A549 treated with CpdA at 1 μM for 4 hours (cell line): ENCODE results near the gene RMND1. TPM values are rescaled to one million over a fixed set of nuclear protein-coding genes. Genes with fewer than 3 reads are reported as not detected.

ENCODE experiments used
- total RNA-seq: library from RNA; stranded (reverse); fragments of 200-300 nt; extraction: Qiagen RNA extraction; gene quantifications from 5 replicates; pipeline ENCODE4 v1.2.3, GENCODE V29; 2022; ENCODE audit warnings: low read depth

The RMND1 gene
- 12.3 to 14.5 TPM (median 13.1 TPM) in 5 replicates for total RNA-seq

DNA sequence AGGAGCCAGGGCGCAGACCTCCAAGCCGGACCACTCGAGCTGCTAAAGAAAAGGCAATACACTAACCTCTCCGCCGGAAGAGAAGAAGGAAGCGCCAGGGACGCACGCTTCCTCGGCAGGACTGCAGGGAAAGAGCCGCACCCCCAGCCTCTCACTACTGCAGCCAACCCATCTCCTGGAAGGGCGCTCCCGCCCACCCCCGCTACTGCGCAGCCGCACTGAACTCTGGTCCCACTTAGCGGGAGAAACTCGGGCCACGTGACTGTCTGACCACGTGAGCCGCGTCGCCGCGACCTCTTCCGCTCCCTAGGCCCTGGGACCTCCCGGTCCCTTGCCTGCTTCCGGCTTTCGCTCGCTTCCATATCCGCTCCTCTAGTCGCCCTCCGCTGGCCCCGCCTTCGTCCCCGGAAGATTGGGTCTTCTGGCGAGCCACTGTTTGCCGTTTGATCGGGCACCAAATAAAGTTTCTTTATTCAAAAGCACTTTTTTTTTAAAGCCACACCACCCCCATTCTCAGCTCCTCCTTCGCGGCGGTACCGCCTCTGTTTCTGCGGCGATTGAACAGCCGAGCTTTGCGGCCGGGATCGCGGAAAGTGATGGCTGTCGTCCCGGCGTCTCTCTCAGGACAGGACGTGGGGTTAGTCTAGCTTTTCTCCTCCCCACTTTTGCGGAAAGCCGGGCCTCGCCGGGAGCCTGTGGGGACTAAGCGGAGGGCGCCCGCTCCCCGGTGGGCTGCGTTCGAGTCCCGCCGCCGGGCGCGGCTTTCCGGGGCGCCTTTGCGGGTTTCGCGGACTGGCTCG, at the start of gene RMND1:
Gene RMND1 (minus strand): TSS at position 177 of the 800 bp plus-strand sequence. CDS start 6,315 bp downstream, outside the sequence.

DNA sequence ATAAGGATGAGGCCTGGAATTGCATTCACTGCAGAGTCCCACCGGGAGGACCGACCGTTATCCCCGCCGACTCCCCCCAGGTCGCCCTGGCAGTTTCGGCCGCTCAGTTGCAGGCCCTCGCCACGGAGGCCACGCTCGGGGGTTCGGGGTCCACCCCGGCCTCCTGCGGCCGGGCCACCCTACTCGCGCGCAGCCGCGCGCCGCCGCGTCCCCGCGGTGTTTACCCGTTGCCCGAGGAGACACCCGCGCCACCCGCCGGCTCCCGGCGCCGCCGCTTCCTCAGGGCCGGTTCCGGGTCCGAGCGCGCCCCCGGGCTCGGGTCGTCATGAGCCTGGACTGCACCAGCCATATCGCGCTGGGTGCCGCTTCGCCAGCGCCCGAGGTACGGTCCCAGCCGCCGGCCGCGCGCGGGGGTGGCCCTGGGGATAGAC, 41.9 kb upstream of the RMND1 start, which contains the start of gene CCDC170:
Gene CCDC170 (plus strand): TSS at position 214 of the 431 bp plus-strand sequence. CDS start 112 bp downstream, at position 326.

DNA sequence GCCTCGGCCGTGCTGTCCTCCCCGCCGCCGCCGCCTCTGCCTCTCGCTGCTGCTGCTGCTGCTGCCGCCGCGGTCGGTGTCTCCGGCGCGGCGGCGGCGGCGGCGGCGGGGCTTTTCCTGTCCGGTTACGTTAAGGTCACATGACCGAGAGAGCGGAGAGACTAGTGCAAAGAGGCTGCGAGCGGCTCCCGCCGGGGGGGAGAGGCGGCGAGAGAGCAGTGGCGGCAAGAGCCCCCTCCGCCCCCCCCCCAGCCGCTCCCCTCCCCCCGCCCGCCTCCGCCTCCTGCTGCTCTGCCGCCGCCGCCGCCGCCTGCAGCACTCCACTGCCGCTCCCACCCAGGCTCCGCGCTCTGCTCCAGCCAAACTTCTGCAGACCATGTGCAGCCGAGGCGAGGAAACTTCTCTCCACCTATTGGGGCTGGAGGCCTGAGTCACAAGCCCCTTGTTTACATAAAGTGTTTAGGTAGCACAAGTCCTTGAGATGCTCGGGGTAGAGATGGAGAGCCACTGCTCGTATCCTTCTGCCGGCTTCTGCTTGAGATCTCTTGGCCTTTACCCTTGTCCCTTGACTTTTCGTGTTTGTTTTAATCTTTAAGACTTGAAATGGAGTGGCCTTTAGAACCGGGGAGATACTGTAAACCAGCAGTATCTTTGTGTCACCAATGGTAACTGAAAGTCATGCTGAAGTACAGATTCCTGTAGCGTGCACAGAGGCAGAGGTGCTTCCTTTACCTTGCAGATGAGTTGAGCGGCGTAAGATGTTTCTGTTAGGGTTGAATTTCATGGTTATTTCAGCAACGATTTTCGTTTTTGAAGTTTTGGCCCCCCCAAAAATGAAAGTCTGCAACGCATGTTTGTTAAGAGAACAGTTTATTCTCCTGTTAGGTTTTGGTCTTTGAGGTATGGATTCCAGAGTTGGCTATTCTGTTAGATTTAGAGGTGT, 60.2 kb downstream of the RMND1 start, which contains the start of gene ZBTB2:
Gene ZBTB2 (minus strand): TSS at position 89 of the 943 bp plus-strand sequence. CDS start 17,922 bp downstream, outside the sequence.

Other genes starting within 250 kb of the RMND1 start
- 68.2 to 140 TPM (median 103 TPM) in 5 replicates for gene AKAP12, start 212.2 kb downstream of the RMND1 start, total RNA-seq
- gene ZBTB2, start 60.6 kb downstream of the RMND1 start, total RNA-seq, result 15.8 to 16.4 TPM (median 16.1 TPM) in 5 replicates
- gene CCDC170, start 41.9 kb upstream of the RMND1 start, total RNA-seq, result 0.10 to 0.20 TPM (median 0.17 TPM) in 3 of 5 replicates, not detected in the others